HepG2 (cell line): ENCODE data around the gene SLC13A3. TPM values are rescaled to one million over a fixed set of nuclear protein-coding genes. Genes with fewer than 3 reads are reported as not detected.

ENCODE experiments used
- AFF4 ChIP-seq: sonication (generic); formaldehyde crosslinking; IDR thresholded peaks from 2 replicates; pipeline ENCODE4 v1.4.0; 2020; ENCODE audit warnings: missing genetic modification reagents
- DMTF1 ChIP-seq: sonication (generic); formaldehyde crosslinking; IDR thresholded peaks from 2 replicates; pipeline ENCODE4 v1.4.0; 2020; ENCODE audit warnings: mild to moderate bottlenecking, missing genetic modification reagents
- ETV6 ChIP-seq: sonication (generic); formaldehyde crosslinking; conservative IDR thresholded peaks from 2 replicates; pipeline ENCODE4 v1.4.0; 2020; ENCODE audit warnings: missing genetic modification reagents
- GABPB1 ChIP-seq: IDR thresholded peaks from 2 replicates; pipeline ENCODE4 v1.6.1; 2016; ENCODE audit warnings: mild to moderate bottlenecking, missing genetic modification reagents, moderate library complexity, missing compliant biosample characterization
- HNRNPUL1 ChIP-seq: fragments of 200-400 bp; formaldehyde crosslinking; IDR thresholded peaks from 2 replicates; pipeline ENCODE4 v1.6.1; 2017; ENCODE audit warnings: low read depth, mild to moderate bottlenecking, low read length, moderate library complexity
- MYPOP ChIP-seq: sonication (generic); formaldehyde crosslinking; IDR thresholded peaks from 2 replicates; pipeline ENCODE4 v1.8.1; 2023; ENCODE audit warnings: mild to moderate bottlenecking, moderate library complexity, missing genetic modification reagents
- RAD51 ChIP-seq: fragments of 450-650 bp; IDR thresholded peaks from 2 replicates; pipeline ENCODE4 v1.6.1; 2016; ENCODE audit warnings: borderline replicate concordance
- RFXAP ChIP-seq: sonication (generic); formaldehyde crosslinking; IDR thresholded peaks from 2 replicates; pipeline ENCODE4 v1.4.0; 2020; ENCODE audit warnings: missing genetic modification reagents, borderline replicate concordance
- STAG1 ChIP-seq: sonication (generic); formaldehyde crosslinking; IDR thresholded peaks from 2 replicates; pipeline ENCODE4 v1.4.0; 2020; ENCODE audit warnings: missing genetic modification reagents
- TBP ChIP-seq: sonication (generic); formaldehyde crosslinking; IDR thresholded peaks from 2 replicates; pipeline ENCODE4 v1.5.0; 2020; ENCODE audit warnings: missing genetic modification reagents
- TEAD2 ChIP-seq: sonication (generic); formaldehyde crosslinking; IDR thresholded peaks from 2 replicates; pipeline ENCODE4 v1.9.0; 2021; ENCODE audit warnings: missing genetic modification reagents
- TEAD3 ChIP-seq: optimal IDR thresholded peaks from 2 replicates; pipeline ENCODE3; 2016; ENCODE audit warnings: borderline replicate concordance
- XRCC5 ChIP-seq: fragments of 200-400 bp; formaldehyde crosslinking; optimal IDR thresholded peaks from 2 replicates; pipeline ENCODE3; 2017; ENCODE audit warnings: mild to moderate bottlenecking, low read length
- ZNF33B ChIP-seq: sonication (generic); formaldehyde crosslinking; IDR thresholded peaks from 2 replicates; pipeline ENCODE4 v1.5.1; 2020; ENCODE audit warnings: mild to moderate bottlenecking, missing genetic modification reagents
- ZNF619 ChIP-seq: sonication (generic); formaldehyde crosslinking; IDR thresholded peaks from 2 replicates; pipeline ENCODE4 v1.4.0; 2020; ENCODE audit warnings: mild to moderate bottlenecking, missing genetic modification reagents
- ZSCAN12 ChIP-seq: sonication (generic); formaldehyde crosslinking; IDR thresholded peaks from 2 replicates; pipeline ENCODE4 v1.9.0; 2021; ENCODE audit warnings: mild to moderate bottlenecking, missing genetic modification reagents
- polyA plus RNA-seq, 8 experiments: library from polyadenylated mRNA; depleted of rRNA in 3 of 8; stranded (reverse) in 7 of 8; unstranded in 1 of 8; fragments of >200 nt; fragmentation: Illumina TruSeq in 4 of 8; extraction: Trizol in 4 of 8; gene quantifications; 2 replicates each; pipeline versions ENCODE4 v1.2.1 to v1.2.3, GENCODE V29; 2011 to 2016; ENCODE audit warnings: low read depth in 4 of 8, missing spikeins in 1 of 8, mixed read lengths in 1 of 8; ENCODE audit not compliant: insufficient read depth in 1 of 8
- total RNA-seq, 5 experiments: library from RNA; depleted of rRNA; stranded (reverse); fragments of >200 nt; fragmentation: Illumina TruSeq; extraction: Trizol; gene quantifications; 2 replicates each; pipeline ENCODE4 v1.2.3, GENCODE V29; 2016; ENCODE audit warnings: low read depth in 1 of 5
- TF ChIP-seq, protein P1 (sequence below): sonication (generic); formaldehyde crosslinking; IDR thresholded peaks from 2 replicates; pipeline ENCODE4 v1.8.1; 2023; ENCODE audit warnings: mild to moderate bottlenecking, missing genetic modification reagents
- TF ChIP-seq, protein P2 (sequence below), 2 experiments: sonication (generic) in 1 of 2; formaldehyde crosslinking in 1 of 2; IDR thresholded peaks; 2 replicates each; pipeline versions ENCODE4 v1.5.1 to v1.6.1; 2011 to 2020; ENCODE audit warnings: borderline replicate concordance in 1 of 2, low read depth in 1 of 2, low read length in 1 of 2, mild to moderate bottlenecking in 1 of 2, missing genetic modification reagents in 1 of 2, moderate library complexity in 1 of 2

Gene SLC13A3
- total and polyA plus RNA-seq, 2 of the 13 experiments (the other 11 are each of a cell fraction or from before 2014, with no cell fraction given): 66.5 to 76.0 TPM

DNA sequence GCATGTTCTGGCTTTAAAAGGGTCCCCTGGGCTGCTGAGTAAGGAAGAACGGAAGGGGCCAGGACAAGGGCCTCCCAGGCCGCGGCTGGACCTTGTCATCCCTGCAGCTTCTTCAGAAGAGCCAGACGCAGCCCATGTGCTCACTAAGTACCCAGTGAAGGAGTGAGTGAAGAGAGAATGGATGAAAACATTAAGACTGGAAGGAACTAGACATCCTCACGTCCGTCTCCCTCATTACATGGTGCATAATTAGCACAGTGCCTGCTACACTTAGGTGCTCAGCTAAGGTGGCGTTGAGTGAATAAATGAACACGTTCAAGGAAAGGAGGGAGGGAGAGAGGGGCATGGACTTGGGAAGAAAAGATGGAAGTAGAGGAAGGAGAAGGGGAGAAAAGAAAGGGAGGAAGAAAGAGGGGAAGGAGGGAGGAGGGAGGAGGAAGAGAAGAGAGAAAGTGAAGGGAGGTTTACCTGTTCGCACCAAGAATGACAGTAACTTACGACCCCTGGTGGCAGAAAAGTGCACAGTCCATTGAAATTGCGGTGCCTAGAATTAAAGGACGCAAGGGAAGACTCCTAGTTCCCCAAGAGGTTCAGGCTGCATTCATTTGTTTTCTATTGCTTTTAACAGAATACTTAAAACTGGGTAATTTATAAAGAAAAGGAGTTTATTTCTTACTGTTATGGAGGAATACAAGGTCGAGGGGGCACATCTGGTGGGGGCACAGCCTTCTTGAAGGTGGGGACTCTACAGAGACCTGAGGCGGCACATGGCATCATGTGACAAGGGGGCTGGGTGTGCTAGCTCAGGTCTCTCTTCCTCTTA is 30.0 kb upstream of the SLC13A3 start (continued):
- TF ChIP-seq AFF4 (CRISPR knock-in tag): peak; percentile 38; the same call in 1 of the 2 replicates
- TF ChIP-seq MYPOP (CRISPR knock-in tag): no peak
- no peak for TF ChIP-seq TBP
- TF ChIP-seq TEAD3 (CRISPR knock-in tag): peak; percentile 58
- TF ChIP-seq, protein P1, sequence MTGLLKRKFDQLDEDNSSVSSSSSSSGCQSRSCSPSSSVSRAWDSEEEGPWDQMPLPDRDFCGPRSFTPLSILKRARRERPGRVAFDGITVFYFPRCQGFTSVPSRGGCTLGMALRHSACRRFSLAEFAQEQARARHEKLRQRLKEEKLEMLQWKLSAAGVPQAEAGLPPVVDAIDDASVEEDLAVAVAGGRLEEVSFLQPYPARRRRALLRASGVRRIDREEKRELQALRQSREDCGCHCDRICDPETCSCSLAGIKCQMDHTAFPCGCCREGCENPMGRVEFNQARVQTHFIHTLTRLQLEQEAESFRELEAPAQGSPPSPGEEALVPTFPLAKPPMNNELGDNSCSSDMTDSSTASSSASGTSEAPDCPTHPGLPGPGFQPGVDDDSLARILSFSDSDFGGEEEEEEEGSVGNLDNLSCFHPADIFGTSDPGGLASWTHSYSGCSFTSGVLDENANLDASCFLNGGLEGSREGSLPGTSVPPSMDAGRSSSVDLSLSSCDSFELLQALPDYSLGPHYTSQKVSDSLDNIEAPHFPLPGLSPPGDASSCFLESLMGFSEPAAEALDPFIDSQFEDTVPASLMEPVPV (CRISPR knock-in tag): no peak
- TF ChIP-seq, protein P2, sequence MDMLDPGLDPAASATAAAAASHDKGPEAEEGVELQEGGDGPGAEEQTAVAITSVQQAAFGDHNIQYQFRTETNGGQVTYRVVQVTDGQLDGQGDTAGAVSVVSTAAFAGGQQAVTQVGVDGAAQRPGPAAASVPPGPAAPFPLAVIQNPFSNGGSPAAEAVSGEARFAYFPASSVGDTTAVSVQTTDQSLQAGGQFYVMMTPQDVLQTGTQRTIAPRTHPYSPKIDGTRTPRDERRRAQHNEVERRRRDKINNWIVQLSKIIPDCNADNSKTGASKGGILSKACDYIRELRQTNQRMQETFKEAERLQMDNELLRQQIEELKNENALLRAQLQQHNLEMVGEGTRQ (IDR thresholded peaks at IDR 0.05; ENCODE audit: low read depth, low read length): no peak
- TF ChIP-seq, protein P2 (CRISPR knock-in tag; IDR thresholded peaks at IDR 0.05; ENCODE audit: borderline replicate concordance): no peak
- TF ChIP-seq TEAD2 (CRISPR knock-in tag): no peak
- no peak; the same call in 1 of the 2 replicates for TF ChIP-seq ZNF619 (CRISPR knock-in tag)
- peak; percentile 97 for TF ChIP-seq STAG1 (CRISPR knock-in tag)
- no peak for TF ChIP-seq ZSCAN12 (CRISPR knock-in tag)
- no peak for TF ChIP-seq GABPB1 (CRISPR knock-in tag)
- peak; percentile 51 for TF ChIP-seq XRCC5
- no peak for TF ChIP-seq HNRNPUL1
- TF ChIP-seq DMTF1 (CRISPR knock-in tag): no peak
- no peak for TF ChIP-seq RAD51
- TF ChIP-seq ETV6 (CRISPR knock-in tag): peak; percentile 9; the same call in 1 of the 2 replicates
- TF ChIP-seq RFXAP (CRISPR knock-in tag): no peak
- TF ChIP-seq ZNF33B: no peak
